Gastrocnemius medialis (tissue), 4 donors: Measurements from ENCODE around the gene SMYD3. TPM values are rescaled to one million over a fixed set of nuclear protein-coding genes. Genes with fewer than 3 reads are reported as not detected.

Source experiments
- ATAC-seq, 2 donors: fragments of 150-250 bp; one replicate each; pipeline ENCODE4 v1.9.1; 2016
- DNase-seq, 2 donors: peaks; one replicate each; pipeline ENCODE4 v3.0.0-alpha.2; 2019
- H3K27ac ChIP-seq, 4 donors: fragments of 200-600 bp; sonication (generic); 1 replicate in 1 of 4; 2 replicates in 3 of 4; pipeline ENCODE4 v1.5.1; 2016 to 2018; ENCODE audit warnings: mild to moderate bottlenecking in 2 of 4, moderate library complexity in 1 of 4
- H3K27me3 ChIP-seq, 3 donors: fragments of 200-600 bp; sonication (generic) in 2 of 3; 1 replicate in 1 of 3; 2 replicates in 2 of 3; pipeline versions ENCODE4 v1.5.1 to v1.6.0; 2016 to 2019; ENCODE audit warnings: mild to moderate bottlenecking in 1 of 3, moderate library complexity in 1 of 3
- H3K36me3 ChIP-seq, 2 donors: fragments of 200-600 bp; sonication (generic) in 1 of 2; one replicate each; pipeline ENCODE4 v1.5.1; 2017 to 2018
- H3K4me1 ChIP-seq, 2 donors: fragments of 200-600 bp; sonication (generic) in 1 of 2; one replicate each; pipeline ENCODE4 v1.5.1; 2016 to 2017; ENCODE audit warnings: mild to moderate bottlenecking in 2 of 2
- H3K4me3 ChIP-seq, 4 donors: fragments of 200-600 bp; sonication (generic) in 3 of 4; 1 replicate in 1 of 4; 2 replicates in 3 of 4; pipeline ENCODE4 v1.5.1; 2016 to 2019; ENCODE audit warnings: mild to moderate bottlenecking in 2 of 4
- H3K9me3 ChIP-seq, 3 donors: fragments of 200-600 bp; sonication (generic) in 2 of 3; 1 replicate in 1 of 3; 2 replicates in 2 of 3; pipeline ENCODE4 v1.5.1; 2016 to 2019
- CTCF ChIP-seq, 5 experiments: fragments of 450-650 bp in 3 of 5; fragments of 200-600 bp in 2 of 5; sonication (generic) in 2 of 5; IDR thresholded peaks in 4 of 5; conservative IDR thresholded peaks in 1 of 5; 1 replicate in 4 of 5; 2 replicates in 1 of 5; pipeline ENCODE4 v1.5.1; 2016 to 2019; ENCODE audit warnings: antibody characterized with exemption in 5 of 5, mild to moderate bottlenecking in 3 of 5, moderate library complexity in 3 of 5
- POLR2A ChIP-seq, 2 donors: fragments of 450-650 bp; IDR thresholded peaks; one replicate each; pipeline ENCODE4 v1.6.1; 2017; ENCODE audit warnings: antibody characterized with exemption in 2 of 2, mild to moderate bottlenecking in 2 of 2, moderate library complexity in 2 of 2
- in situ Hi-C, 4 donors: fragments of 200-750 bp; cut with MboI; loops; one replicate each; pipeline versions ENCODE4 v1.15.0 to v1.8.0; 2017; ENCODE audit warnings: low sequenced_read_pairs in 4 of 4
- intact Hi-C: fragments of 100-400 bp; cut with DNase I; formaldehyde crosslinking; loops from one replicate; pipeline ENCODE4 v1.15.1; 2023; ENCODE audit warnings: low total_unique reads
- total RNA-seq, 4 donors: library from RNA; depleted of rRNA; stranded (reverse); fragments of >200 nt; gene quantifications; one replicate each; pipeline versions ENCODE4 v1.1.0 to v1.2.3, GENCODE V29; 2016

Gene SMYD3
- total RNA-seq, 4 donors from 2014 or later = 4.4 to 10.3 (median 6.3) TPM

GRCh38 chr1:246008363-246008831 lies 498.7 kb downstream of the SMYD3 start:
- in situ Hi-C loops = loop anchor here (25.0 kb wide), 1 partner anchor 479 kb away; no protein-coding TSS in a partner anchor
- Histone ChIP-seq H3K36me3 (no peaks in the 10 kb centered on the region), H3K4me3 (no peak overlapping the region), H3K27ac (no peak overlapping the region), H3K27me3 (no peaks in the 10 kb centered on the region), H3K4me1 (peaks cover 3 to 7% of the 10 kb centered on the region in 2 donors), H3K9me3 (no peaks in the 10 kb centered on the region)
- TF ChIP-seq CTCF (IDR thresholded peaks at IDR 0.05 in 4 of 5, conservative IDR thresholded peaks at IDR 0.05 in 1 of 5) (no peak), POLR2A (IDR thresholded peaks at IDR 0.05) (no peak)
- no peak for ATAC-seq
- no peak for DNase-seq
- intact Hi-C loops = no loop called here

- H3K27me3 ChIP-seq = no peaks in the 10 kb centered on the region
- in situ Hi-C loops (loop anchor here (25.0 kb wide), 1 partner anchor 482 kb away; no protein-coding TSS in a partner anchor), intact Hi-C loops (no loop called here)
- peaks cover 3% of the 10 kb centered on the region in 2 donors for H3K4me1 ChIP-seq
- DNase-seq = no peak
- H3K4me3 ChIP-seq = no peak overlapping the region
- peak; percentile 62 to 72 for ATAC-seq
- H3K27ac ChIP-seq = no peak overlapping the region
- no peaks in the 10 kb centered on the region for H3K9me3 ChIP-seq
- H3K36me3 ChIP-seq = no peaks in the 10 kb centered on the region
- TF ChIP-seq POLR2A (IDR thresholded peaks at IDR 0.05) = no peak
Measured at GRCh38 chr1:246005067-246005466, 502.0 kb downstream of the SMYD3 start.

GRCh38 chr1:246004301-246004700 lies 502.8 kb downstream of the SMYD3 start:
- H3K27ac ChIP-seq = no peak overlapping the region
- ATAC-seq (no peak), DNase-seq (no peak)
- H3K36me3 ChIP-seq = no peaks in the 10 kb centered on the region
- intact Hi-C loops = no loop called here
- no peak for TF ChIP-seq CTCF (IDR thresholded peaks at IDR 0.05 in 4 of 5, conservative IDR thresholded peaks at IDR 0.05 in 1 of 5)
- TF ChIP-seq POLR2A (IDR thresholded peaks at IDR 0.05) = no peak
- H3K9me3 ChIP-seq = no peaks in the 10 kb centered on the region
- H3K4me1 ChIP-seq = peaks cover 3% of the 10 kb centered on the region in 2 donors
- no peak overlapping the region for H3K4me3 ChIP-seq
- H3K27me3 ChIP-seq = no peaks in the 10 kb centered on the region
- in situ Hi-C loops = loop anchor here (5.0 to 25.0 kb wide), 2 partner anchors 483 to 852 kb away; partner anchors contain the start of gene KIF26B (in 2 of the 4)

GRCh38 chr1:246003442-246003730 lies 503.7 kb downstream of the SMYD3 start:
- in situ Hi-C loops = loop anchor here (5.0 to 25.0 kb wide), 2 partner anchors 484 to 851 kb away; partner anchors contain the start of gene KIF26B (in 2 of the 4)

More at GRCh38 chr1:246003442-246003730, 503.7 kb downstream of the SMYD3 start:
- peaks cover 3% of the 10 kb centered on the region in 2 donors for H3K4me1 ChIP-seq
- H3K4me3 ChIP-seq = no peak overlapping the region
- TF ChIP-seq POLR2A (IDR thresholded peaks at IDR 0.05) (no peak), CTCF (IDR thresholded peaks at IDR 0.05 in 4 of 5, conservative IDR thresholded peaks at IDR 0.05 in 1 of 5) (no peak)
- H3K27ac ChIP-seq = no peak overlapping the region
- no peaks in the 10 kb centered on the region for H3K27me3 ChIP-seq
- ATAC-seq (no peak), DNase-seq (no peak)
- intact Hi-C loops = loop anchor here (1.0 kb wide), 1 partner anchor 850 kb away; no protein-coding TSS in a partner anchor
- H3K36me3 ChIP-seq = no peaks in the 10 kb centered on the region
- no peaks in the 10 kb centered on the region for H3K9me3 ChIP-seq
